GM19468 (cell line): ENCODE data around the gene PUDP.
"Not testable (repeated sequence)": the region's sequence is repeated elsewhere in the genome, so short reads cannot be mapped to it uniquely, and the experiment has no call there.

Experiments
- ATAC-seq: cut with Tn5 transposase; IDR thresholded peaks from one replicate; pipeline ENCODE4 v1.9.1; 2021; ENCODE audit warnings: mild to moderate bottlenecking, moderate library complexity, moderate number of reproducible peaks; ENCODE audit not compliant: unreplicated experiment; ENCODE audit errors: extremely low read depth

Gene PUDP

DNA sequence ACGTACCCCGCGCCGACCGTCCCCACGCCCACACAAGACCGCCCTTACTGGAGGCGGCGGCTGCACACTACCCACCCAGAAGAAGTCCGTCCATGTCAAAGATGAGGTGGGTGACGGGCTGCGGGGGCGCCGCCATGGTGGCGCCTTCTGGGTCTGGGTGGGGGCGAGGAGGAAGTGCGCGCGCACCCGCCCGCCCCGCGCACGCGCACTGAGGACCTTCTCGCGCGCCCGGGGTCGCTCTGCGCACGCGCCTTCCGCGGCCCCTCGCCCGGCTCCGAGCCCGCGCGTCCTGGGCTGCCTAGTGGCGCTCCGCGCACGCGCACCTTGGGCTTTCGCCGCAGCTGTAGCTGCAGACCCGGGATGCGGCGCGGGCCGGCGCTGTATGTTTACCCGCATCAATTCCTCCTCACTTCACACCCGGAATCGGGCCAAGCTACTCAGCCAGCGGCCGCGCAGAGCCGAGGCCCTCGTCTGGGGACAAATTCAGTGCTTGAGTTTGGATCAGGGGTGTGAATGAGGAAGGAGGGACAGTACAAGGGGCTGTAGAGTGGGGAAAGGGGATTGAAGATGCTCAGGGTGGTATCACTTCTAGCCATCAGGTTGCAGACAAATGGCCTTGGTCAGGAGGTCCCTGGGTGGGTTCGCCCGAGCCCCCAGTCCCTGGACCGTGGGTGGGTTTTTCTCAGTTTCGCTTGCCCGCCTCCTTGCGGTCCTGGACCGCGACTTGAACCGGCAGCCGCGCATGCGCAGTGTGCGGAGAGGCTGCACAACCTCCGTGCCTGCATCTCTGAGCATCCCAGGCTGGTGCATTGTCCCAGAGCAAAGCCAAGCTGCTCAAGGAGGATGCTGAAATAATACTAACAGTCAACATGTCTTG, at the start of gene PUDP:
Gene PUDP (minus strand): TSS at position 176 of the 877 bp plus-strand sequence. CDS start 40 bp downstream, at position 136.
- ATAC-seq, result peak; percentile 81

DNA sequence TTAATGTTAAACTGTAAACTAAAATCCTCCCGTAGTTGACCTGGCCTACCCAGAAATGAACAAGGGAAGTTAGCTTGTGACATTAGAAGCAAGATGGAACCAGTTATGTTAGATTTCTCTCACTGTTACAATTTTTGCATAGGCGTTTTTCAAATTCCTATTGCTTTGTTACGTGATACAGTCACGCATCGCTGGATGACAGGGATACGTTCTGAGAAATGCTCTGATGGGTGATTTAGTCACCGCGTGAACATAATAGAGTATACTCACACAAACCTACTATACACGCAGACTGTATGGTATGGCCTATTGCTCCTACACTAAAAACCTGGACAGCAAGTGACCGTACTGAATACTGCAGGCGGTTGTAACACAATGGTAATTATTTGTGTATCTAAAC, 46.7 kb upstream of the PUDP start:
- no peak for ATAC-seq

DNA sequence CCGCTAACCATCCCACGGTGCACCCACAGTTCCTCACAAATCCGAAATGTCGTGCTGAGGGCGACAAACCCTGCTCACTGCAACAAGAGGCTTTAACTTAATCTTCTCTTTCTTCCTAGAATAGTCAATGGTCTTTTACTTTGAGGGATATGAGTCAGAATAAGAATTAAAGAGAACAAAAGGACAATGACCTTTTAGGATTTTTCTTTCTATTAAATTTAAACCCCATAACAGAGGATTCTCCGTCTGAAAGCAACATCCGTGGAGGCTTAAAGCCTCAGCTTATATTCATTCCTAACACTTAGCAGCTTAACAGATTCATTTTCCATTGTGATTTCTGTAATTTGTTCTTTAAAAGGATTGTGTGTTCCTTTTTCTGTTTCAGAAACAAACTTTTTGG, 44.9 kb upstream of the PUDP start:
- no peak for ATAC-seq

DNA sequence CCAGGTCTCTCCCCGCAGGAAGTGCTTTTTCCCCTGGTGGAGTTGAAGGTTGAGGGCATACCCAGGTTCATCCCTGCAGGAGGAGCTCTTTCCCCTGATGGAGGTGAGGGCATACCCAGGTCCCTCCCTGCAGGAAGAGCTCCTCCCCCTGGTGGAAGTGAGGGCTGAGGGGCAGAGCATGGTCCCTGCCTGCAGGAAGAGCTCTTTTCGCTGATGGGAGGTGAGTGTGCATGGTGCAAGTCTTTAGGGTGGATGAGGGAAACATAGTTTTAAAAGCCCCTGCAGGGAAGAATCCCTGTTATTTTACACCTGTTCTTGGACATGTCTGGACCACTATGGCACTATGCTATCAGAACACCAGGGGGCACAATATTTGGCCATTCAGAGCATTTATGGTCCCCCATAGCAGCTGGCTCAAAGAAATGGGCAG, 43.7 kb upstream of the PUDP start:
- ATAC-seq, result no peak

DNA sequence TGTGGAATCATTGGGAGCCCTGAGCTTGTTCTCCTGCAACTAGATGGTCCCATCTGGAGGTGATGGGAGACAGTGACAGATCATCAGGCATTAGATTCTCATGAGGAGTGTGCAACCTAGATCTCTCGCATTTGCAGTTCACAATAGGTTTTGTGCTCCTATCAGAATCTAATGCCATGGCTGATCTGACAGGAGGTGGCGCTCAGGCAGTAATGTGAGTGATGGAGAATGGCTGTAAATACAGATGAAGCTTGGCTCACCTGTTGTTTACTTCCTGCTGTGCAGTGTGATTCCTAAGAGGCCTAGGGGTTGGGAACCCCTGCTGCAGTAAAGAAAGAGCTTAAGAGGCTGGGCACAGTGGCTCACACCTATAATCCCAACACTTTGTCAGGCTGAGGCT, 42.2 kb upstream of the PUDP start:
- no peak for ATAC-seq

DNA sequence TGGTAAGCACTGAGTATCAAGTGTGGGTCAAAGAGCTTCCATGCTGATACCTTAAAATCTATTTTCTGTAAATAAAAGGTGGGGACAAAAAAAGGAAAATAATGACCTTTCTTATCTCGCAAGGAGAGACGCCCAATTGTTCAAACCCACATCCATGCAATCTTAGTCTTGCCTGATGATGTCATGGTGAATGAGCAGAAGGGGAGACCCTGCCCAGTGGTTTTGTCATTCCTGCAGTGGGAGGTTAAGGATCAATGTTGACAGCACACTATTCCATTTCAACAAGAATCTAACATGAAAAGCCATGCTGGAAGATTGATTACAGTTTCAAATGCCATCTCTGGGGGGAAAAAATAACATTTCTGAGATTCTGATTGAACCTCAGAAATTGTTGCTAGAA, 40.7 kb upstream of the PUDP start:
- no peak for ATAC-seq

DNA sequence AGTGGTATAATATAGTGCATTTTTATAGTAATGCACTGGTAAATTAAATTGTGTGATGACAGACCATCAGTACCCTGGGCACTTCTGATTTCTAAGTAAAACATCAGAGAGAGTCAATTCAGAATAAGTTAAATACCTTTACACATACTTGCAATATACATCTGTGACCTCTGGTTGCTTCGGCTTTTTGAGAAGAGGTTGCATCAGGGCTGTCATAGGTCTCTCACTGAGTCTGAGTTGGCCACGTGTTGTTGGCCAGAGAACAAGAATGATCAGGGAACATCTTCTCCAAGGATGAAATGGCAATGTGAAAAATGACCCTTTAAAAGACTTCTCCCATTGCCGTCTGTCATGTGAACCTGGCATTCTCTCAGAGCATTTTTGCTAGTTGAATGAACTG, 36.9 kb upstream of the PUDP start:
- no peak for ATAC-seq

DNA sequence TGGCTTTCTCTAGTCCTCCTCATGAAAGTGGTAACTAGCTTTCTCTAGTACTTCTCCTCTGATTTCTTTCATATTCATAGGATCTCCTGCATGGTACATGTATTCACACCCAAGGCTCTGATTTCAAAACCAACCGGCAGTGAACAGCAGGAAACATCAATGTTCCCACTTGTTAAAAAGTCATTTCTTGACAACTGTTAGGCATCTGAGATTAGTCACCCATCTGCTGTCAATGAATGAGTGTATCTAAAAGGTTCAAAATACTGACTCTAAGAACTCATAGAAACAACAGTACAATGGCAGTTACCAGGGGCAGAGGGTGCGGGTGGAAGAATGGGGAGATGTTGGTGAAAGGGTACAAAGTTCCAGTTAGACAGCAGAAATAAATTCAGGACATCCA, 31.5 kb upstream of the PUDP start:
- ATAC-seq, result no peak

DNA sequence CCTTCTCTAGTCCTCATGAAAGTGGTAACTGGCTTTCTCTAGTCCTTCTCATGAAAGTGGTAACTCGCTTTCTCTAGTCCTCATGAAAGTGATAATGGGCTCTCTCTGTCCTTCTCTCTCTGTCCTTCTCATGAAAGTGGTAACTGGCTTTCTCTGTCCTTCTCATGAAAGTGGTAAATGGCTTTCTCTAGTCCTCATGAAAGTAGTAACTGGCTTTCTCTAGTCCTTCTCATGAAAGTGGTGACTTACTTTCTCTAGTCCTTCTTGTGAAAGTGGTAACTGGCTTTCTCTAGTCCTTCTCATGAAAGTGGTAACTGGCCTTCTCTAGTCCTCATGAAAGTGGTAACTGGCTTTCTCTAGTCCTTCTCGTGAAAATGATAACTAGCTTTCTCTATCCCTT, 30.9 kb upstream of the PUDP start:
- ATAC-seq, result not testable (repeated sequence)

DNA sequence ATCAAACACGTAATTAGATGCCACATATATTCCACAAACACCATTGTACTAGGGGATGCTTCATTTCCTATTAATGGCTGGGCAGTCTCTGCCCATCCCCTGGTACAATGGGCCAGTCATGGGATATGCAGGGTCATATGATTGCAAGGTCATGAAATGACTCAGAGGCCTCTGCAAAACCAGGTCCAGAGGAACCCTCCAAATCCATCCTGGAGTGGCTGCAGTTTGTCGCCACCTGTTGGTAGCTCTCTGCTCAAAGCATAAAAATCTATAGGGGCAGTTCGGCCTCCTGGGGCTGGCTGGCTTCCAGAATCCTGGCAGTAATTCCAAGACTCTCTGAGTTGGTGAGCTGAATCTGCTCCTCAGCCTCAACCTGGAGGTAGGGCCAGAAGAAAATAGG, 22.9 kb upstream of the PUDP start:
- ATAC-seq, result no peak

DNA sequence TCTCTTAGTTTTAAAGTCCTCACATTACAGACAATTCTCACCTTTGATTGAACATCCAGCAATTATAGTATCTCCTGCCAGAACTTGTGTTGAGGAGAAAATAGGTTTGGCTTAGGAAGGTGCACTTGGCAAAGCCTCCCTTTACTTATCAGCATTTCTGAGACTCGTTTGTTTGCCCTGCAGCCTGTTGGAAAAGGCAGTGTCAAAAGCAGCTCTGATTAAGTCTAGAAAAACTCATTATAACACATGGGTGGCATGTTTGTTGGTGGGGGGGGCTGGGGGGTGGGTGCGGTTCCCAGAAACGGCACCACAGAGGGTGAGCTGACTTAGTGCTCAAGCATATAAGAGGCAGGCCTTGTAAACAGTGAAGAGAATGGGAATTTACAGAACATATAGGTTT, 21.7 kb upstream of the PUDP start:
- no peak for ATAC-seq

DNA sequence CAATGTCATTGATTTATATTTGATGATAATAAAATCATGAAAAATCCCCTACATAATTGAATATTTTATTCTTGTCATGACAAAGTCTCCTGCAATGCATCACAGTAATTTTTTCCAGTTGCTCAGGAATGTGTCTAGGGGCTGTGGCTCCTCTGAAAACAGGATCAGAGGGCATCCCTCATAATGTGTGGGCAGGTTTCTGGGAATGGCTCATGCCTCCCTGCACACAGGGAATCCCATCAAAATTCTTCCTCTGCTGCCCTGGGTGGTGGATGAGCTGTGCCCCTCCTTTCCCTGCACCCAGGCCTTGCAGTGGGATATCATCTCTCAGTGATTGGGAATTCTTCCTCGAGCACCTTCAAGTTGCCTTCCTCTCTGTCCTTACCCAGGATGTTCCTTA, 20.4 kb upstream of the PUDP start:
- ATAC-seq, result no peak

DNA sequence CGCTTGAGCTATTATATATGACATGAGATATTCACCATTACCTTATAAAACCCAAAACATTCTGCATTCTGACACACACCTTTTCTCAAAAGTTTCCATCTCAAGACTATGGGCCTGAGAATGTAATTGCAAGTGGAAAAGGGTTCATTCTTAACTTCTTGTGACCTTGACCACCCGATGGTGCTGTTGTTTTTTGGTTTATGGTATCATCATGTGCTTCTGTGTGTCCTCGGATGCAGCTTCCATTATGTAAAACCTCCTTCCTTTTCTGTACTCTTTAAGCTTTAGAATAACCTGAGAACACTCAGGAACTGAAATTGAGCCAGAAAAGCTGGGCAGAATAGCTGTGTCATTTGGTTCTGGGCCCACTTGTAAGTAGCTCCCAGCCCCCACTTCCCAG, 16.2 kb upstream of the PUDP start:
- peak; percentile 39 for ATAC-seq

DNA sequence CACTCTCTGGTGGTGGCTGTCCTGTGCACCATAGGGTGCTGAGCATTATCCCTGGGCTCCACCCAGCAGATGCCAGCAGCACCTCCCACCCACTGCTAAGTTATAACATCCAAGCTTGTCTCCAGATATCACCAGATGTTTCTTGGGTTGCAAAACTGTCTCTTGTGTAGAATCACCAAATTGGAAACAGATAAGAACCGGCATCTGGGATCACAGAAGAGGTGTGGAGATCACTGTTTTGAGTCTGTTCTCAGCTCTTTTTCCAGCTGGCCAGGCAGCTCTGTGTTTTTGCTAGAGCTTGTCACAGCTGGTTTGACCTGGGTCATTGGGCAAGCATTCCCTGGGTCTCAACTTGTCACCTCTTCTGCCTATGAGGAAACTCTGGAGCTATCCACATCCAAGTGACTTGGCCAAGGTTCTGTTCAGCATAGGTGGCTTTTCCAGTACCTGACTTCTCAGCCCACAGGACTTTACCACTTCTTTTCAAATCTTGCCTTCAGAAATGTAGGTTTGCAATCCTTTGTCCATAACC, 15.3 kb upstream of the PUDP start:
- ATAC-seq, result no peak

DNA sequence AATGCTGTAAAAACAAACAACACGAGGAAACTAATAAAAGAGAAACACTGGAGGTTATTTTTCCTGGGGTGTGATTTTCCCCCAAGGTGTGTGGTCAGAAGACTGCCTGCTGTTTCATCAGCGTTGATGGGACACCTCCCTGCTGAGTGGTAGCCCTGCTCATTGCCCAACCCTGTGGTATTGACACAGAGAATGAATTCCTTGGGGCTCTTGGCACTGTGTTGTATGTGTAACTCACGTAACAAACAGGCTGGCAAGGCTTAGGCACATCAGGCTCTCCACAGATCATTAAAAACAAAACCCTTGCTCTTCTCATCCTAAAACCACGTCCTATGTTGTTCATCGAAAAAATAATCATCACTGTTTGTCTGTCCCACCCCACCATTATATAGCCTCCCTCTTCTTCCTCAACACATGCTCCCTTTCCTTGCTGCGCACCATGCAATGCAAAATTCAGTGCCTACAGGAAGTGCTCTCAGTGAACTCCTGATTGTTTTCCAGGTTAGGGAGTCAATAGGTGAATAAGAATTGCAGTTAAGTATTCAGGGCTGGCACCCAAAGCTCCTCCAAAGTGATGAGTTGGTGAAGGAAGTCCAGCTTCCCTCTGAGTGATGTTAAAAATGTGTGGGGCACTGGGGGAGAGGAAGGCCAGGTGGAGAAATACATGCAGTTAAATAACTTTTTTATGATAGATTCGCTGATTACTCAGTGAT, 11.4 kb upstream of the PUDP start:
- ATAC-seq, result no peak

DNA sequence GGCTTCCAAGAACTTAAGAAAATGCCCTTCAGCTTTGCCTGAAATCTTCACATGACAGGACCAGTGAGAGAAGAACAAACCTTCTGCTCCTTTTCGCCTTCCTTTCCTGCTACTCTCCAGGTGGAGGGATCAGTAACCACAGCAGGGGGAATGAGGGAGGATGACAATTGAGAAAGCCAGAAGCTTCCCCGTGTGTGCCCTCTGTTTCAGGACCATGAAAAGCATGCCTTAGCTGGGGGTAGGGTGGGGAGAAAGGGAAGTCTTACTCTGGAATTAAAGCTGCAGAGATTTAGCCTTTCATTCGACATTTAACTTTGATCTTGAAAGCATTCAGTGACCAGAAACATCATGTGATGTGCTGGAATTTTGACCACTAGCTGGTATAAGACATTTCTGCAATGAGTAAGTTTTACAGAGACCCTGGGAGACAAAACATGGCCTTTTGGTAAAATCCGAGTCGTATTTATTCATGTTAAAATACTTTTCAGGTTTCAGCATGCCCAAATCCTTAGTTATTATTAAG, 10.6 kb upstream of the PUDP start:
- no peak for ATAC-seq

DNA sequence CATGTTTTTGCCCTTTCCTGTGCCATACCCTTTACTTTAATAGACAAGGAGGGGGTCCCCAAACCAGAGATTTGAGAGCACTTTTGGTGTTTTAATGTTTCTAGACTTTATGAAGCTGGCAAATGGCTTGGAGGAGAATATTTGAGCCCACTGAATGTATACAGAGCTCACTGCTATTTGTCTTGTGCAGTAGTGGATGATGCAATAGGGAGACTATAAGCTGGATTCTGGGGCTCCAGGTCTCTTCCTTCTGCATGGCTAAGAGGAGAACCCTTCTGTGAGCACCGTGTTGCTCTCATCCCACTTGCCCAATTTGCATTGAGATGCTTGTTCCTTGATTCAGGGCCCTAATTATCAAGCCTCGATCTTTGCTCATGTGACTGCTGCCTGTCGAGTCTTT, 8.9 kb upstream of the PUDP start:
- no peak for ATAC-seq

DNA sequence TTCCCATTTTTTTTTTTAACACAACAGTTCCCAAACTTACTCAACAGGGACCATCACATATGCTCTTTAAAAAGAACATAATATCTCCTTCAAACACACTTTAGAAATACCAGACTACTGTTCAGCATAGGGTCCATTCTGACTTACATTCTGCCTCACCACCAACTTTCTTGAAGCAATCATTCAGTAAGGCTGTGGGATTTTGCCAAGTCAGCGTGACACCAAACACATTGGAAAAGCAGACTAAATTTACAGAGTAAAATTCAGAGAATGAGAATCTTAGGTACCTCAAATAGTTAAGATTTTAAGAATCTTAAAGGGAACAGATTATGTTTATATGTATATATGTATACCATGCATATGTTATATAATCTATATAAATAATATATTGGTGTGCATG, 7.2 kb upstream of the PUDP start:
- no peak for ATAC-seq

DNA sequence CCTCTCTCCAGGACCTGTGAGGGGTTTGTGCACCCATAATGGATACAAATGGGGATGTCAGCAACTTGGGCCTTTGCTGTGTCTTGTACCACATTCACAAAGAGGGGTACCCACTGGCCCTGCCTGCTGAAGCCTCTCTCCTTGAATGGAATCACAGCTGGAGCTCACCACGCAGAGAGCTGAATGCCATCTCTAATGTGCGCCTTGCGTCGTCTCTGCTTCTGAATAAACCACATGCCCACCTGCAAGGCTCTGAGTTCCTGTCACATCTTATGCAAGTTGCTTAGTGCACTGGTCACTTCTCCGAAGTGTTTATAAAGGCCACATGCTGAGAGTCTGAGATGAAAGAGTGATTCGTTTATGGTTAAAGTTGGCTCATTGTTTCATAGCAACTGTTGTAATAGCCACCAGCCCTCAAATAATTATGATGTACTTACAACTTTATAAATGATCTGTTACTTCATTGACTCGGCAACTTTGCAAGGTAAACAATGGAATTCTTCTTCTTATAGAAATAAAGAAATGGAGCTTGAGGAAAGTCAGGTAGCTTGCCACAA, 6.2 kb upstream of the PUDP start:
- no peak for ATAC-seq

DNA sequence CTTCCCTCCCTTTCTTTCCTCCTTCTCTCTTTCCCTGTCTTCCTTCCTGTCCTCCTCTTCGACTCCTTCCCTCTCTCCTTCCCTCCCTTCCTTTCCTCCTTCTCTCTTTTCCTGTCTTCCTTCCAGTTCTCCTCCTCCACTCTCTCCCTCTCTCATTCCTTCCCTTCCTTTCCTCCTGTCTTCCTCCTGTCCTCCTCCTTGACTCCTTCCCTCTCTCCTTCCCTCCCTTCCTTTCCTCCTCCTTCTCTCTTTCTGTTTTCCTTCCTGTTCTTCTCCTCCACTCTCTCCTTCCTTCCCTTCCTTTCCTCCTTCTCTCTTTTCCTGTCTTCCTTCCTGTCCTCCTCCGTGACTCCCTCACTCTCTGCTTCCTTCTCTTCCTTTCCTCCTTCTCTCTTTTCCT, 5.3 kb upstream of the PUDP start:
- ATAC-seq, result no peak

DNA sequence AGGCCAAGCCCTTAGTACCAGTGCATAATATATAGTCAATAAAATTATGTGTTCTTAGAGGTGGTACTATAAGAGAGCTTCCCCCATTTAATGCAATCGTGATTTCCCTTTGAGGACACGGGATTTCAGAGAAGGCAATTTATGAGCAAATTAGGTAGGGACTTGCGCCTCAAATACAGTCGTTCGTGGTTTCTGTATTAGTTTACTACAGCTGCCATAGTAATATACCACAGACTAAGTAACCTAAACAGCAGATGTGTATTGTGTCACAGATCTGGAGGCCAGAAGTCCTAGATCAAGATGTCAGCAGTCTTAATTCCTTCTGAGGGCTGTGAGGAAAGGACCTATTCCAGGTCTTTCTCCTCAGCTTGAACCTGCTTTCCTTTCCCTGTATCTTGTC, 1.5 kb upstream of the PUDP start:
- no peak for ATAC-seq
